Suppressor macrophage (primary cell): ENCODE data around the gene TMEM39B.
"Not testable (repeated sequence)": the region's sequence is repeated elsewhere in the genome, so short reads cannot be mapped to it uniquely, and the experiment has no call there.

ENCODE experiments used
- DNase-seq, 4 experiments: peaks; one replicate each; pipeline ENCODE4 v3.0.0-alpha.2; 2020 to 2022

TMEM39B gene

DNA sequence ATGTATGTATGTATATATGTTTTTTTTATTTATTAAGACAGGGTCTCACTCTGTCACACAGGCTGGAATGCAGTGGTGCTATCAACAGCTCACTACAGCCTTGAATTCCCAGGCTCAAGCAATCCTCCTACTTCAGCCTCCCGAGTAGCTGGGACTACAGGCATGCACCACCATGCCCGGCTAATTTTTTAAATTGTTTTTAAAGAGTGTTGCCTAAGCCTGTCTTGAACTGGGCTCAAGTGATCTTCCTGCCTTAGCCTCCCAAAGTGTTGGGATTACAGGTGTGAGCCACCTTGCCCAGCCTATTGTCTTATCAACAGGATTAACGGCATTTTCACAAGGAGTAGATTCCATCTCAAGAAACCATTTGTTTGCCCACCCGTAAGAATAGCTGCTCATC lies 40.7 kb downstream of the TMEM39B start:
- not testable (repeated sequence) for DNase-seq

DNA sequence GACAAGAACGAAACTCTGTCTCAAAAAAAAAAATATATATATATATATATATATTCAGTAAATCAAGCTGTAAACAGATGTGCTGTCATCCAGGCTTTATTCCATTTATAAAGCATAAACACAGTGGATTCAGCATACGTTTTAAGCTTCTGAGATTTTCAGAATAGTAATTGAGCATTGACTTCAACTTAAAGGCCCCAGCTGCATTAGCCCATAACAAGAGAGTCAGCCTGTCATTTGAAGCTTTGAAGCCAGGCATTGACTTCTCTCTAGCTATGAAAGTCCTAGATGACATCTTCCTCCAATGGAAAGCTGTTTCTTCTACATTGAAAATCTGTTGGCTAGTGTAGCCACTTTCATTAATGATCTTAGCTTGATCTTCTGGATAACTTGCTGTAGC lies 41.7 kb downstream of the TMEM39B start:
- no peak for DNase-seq

DNA sequence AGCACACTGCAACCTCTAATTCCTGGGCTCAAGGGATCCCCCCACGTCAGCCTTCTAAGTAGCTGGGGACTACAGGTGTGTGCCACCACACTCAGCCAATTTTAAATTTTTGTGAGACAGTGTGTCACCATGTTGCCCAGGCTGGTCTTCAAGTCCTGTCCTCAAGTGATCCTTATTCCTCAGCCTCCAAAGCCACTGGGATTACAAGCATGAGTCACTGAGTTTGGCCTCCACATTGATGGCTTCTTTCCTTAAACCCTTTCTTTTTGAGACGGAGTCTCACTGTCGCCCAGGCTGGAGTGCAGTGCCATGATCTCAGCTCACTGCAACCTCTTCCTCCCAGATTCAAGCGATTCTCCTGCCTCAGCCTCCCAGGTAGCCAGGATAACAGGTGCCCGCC lies 42.8 kb downstream of the TMEM39B start:
- DNase-seq = no peak

DNA sequence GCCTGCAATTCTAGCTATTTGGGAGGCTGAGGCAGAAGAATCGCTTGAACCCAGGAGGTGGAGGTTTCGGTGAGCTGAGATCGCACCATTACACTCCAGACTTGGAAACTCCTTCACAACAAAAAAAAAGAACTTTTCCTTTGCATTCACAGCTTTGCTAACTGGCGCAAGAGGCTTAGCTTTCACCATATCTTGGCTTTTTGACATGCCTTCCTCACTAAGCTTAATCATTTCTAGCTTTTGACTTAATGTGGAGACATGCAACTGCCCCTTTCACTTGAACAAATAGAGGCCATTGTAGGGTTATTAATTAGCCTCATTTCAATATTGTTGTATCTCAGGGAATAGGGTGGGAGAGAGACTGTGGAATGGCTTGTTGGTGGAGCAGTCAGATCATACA lies 43.8 kb downstream of the TMEM39B start:
- DNase-seq = no peak

DNA sequence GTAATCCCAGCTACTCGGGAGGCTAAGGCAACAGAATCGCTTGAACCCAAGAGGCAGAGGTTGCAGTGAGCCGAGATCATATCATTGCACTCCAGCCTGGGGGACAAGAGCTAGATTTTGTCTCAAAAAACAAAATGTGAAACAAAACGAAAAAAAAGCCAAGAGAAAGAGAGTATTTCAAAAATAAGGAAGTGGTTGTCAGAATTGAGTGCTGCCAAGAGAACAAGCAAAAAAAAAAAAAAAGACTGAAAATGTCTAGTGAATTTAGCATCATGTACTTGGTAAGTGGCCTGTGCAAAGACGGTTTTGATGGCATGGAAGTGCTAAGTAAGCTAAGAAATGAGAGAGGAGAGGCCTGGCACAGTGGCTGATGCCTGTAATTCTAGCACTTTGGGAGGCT lies 49.4 kb downstream of the TMEM39B start:
- DNase-seq = peak in 2 of 4 experiments; percentile 38 to 49

DNA sequence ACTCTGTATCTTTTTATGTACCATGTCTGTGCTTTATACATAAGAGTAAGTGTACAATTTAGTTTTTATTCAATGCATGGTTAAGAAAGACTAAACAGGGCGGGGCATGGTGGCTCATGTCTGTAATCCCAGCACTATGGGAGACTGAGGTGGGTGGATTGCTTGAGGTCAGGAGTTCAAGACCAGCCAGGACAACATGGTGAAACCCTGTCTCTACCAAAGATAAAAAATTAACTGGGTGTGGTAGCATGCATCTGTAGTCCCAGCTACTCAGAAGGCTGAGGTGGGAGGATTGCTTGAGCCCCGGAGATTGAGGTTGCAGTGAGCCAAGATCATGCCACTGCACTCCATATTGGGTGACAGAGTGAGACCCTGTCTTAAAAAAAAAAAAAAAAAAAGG lies 50.6 kb downstream of the TMEM39B start:
- not testable (repeated sequence) for DNase-seq

DNA sequence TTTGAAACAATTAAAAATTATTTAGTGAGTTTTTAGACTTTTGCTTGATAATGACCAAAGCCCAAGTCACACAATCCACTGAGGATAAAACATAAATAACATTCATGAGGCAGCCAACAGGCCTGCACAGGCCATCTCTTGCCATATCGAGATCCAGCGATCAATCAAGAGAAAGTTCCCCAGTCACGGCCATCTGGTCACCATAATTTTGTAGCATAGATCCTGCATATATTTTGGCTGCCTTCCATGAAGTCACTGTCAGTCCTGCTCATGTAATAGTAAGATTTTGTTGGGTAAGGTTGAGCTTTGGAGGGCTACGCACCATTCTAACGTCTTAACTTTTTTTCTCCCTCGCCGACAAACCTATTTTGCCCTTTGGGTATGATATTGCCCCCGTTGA lies 52.6 kb downstream of the TMEM39B start:
- no peak for DNase-seq

DNA sequence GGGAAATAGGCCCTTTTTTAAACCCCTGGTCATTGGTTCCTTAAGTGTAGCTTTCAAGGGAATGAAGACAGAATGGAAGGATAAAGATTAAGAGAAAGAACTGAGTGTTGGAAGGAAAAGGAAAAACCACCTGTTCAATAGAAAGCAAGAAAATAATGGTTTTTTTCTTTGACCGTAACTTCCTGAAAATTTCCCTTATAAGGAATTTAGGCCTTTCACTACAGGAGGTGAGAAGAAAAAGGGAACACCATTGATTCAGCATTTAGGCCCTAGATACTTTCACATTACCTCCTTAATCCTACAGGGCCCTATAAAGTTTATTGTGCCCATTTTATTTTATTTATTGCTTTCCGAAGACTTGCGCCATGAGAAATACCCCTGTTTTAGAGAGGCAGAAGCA lies 54.0 kb downstream of the TMEM39B start:
- DNase-seq = peak in 2 of 4 experiments; percentile 26 to 28

DNA sequence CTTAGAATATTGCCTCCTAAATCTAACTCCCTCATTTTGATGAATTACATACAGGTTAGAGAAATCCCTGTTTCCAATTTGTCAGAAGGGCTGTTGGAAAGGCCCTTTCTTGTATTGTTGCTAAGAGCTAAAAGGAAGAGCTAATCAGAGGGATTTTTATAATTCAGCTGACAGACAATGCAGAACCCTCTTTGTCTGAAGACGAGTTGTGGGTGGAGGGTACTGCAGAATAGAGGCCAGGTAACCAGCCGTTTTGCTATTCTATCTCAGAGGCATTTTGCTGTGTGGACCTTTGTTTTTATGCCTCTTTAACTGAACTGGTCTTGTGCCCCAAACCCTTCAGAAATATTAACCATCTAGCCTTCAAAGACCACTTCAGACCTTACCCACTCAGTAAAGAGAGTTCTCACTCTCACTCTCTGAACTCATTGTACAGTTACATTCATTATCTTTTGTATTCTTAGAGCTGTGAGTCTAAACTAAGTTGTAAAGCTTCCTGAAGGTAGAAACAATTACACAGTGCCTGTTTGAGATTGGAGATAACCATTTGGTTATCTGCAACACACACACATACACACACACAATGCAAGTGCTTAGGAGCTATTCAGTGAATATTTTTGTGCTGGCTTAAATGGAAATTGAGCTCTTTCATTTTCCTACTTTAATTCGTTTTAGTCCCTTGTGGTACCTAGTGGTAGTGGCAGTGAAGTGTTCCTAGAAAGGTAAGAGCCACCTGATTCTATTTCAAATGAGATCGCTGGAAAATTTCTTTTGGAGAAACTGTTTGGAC lies 54.9 kb downstream of the TMEM39B start:
- DNase-seq = no peak

DNA sequence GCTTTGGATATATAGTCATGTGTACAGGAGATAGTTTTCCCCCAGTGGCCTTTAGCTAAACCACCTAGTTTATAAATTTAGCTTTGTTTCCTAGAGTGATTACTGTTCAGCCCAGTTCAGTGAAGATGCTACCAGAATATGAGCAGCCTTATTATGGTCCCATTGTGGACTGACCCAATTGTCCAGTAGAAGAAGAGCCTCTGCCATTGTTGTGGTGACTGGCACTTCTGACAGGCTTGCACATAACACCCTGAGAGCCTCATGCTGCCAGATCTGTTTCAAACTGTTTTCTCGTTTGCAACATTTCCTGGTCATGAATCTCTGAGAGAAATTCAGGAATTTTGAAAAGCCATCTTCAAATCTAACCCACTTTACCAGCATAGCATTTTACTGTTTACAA lies 55.7 kb downstream of the TMEM39B start:
- no peak for DNase-seq

DNA sequence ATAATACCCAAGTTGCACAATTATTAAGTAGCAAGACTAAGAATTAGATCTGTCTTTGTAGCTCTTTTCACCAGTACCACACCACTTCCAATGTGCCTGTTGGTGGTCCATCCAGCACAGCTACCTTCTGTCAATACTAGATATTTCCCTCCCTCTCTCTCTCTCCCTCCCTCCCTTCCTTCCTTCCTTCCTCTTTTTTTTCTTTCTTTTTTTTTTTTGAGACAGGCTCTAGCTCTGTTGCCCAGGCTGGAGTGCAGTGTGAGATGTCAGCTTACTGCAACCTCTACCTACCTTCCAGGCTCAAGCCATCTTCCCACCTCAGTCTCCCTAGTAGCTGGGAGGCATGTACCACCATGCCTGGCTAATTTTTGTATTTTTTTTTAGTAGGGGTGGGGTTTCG lies 56.2 kb downstream of the TMEM39B start:
- no peak for DNase-seq

DNA sequence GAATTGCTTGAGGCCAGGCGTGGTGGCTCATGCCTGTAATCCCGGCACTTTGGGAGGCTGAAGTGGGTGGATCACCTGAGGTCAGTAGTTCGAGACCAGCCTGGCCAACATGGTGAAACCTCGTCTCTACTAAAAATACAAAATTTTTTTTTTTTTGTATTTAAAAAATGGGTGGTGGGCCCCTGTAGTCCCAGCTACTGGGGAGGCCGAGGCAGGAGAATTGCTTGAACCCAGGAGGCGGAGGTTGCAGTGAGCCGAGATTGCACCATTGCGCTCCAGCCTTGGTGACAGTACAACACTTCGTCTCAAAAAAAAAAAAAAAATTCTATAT lies 61.2 kb downstream of the TMEM39B start:
- DNase-seq = not testable (repeated sequence)

DNA sequence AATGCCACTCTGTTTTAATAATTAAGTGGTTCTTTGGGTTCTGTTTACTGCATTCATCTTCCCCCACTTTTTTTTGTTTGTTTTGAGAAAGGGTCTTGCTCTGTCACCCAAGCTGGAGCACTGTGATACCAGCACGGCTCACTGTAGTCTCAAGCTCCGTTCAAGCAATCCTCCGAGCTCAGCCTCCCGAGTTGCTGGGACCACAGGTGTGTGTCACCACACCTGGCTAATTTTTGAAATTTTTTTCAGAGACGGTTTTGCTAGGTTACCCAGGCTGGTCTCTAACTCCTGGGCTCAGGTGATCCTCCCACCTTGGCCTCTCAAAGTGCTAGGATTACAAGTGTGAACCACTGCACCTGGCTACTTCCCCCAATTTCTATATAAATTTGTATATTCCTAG lies 64.4 kb downstream of the TMEM39B start:
- DNase-seq = no peak

DNA sequence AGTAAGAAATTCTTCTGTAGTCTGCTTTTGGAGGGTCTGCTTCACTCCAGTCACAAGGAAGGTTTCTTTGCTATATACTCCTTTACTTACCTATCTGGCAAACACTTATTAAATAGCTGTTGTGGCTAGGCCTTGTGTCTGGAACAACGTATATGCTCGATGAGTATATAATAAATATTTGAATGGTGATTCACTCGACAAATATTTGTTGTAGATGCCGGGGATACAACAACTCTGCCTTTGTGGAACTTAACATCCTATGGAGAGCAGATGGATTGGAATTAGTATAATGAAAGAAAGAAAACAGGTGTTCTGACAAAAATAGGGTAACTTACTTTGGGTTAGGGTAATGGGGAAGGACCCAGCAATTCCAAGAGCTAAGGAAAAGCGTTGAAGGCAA lies 66.2 kb downstream of the TMEM39B start:
- no peak for DNase-seq

DNA sequence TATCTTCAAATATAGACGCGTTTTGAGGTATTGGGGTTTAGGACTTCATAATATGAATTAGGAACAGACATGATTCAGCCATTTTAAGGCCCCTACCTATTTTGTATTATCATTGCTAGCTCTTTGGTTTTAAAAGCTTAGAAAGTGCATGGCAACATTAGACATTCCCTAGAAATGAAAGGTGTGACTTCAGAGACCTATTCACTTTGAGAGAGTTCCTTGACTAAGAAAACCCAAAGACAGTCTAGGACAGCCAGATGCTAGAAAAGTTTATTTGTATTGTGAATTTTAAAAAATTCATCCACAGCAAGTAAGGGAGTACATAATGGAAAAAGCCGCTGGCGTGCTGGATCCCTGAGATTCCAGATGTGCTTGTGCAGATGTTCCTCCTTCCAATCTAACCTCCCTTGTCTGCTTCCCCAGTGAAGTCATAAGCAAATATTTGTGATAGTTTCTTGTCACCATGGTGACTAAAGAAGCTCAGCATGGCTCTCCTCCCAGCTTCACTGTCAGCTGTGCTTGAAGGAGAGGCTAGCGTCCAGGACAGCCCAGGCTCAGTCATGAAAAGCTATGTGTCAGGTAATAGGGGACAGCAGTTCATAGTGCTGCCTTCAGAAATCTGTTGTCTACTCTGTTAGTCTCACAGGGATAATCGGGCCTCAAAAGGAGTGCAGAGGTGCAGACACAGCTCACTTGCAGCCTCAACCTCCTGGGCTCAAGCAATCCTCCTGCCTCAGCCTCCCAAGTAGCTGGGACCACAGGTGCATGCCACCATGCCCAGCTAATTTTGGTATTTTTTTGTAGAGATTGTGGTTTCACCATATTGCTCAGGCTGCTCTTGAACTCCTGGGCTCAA lies 69.9 kb downstream of the TMEM39B start:
- peak in 3 of 4 experiments; percentile 5 to 17 (median 11) for DNase-seq

DNA sequence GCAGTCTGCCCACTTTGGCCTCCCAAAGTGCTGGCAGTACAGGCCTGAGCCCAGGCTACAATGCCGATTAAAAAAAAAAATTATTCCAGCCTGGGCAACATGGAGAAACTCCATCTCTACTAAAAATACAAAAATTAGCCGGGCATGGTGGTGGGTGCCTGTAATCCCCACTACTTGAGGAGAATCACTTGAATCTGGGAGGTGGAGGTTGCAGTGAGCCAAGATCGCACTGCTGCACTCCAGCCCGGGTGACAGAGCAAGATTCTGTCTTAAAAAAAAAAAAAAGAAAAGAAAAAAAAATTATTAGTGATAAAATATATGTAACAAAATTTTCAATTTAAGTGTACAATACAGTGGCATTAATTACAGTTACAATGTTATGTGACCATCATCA lies 70.6 kb downstream of the TMEM39B start:
- not testable (repeated sequence) for DNase-seq

DNA sequence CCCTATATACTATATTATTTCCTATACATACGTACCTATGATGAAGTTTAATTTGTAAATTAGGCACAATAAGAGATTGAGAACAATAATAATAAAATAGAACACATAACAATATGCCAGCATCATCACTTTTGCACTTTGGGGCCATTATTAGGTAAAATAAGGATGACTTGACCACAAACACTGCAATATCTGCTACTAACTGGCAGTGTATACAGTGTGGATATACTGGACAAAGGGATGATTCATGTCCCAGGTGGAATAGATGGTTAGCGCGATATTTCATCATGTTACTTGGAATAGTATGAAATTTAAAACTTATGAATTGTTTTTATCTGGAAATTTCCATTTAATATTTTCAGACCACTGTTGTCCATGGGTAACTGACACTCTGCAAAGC lies 71.3 kb downstream of the TMEM39B start:
- DNase-seq = no peak

DNA sequence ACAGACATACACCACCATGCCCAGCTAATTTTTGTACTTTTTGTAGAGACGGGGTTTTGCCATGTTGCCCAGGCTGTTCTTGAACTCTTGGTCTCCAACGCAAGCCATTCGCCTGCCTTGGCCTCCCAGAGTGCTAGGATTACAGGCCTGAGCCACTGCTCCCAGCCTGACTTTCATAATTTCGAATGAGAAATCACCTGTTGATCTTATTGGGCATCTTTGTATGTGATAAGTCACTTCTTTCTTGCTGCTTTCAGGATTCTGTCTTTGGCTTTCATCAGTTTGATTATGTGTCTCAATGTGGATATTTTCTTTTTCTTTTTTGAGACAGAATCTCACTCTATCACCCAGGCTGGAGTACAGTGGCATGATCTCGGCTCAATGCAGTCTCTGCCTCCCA lies 75.1 kb downstream of the TMEM39B start:
- DNase-seq = not testable (repeated sequence)

DNA sequence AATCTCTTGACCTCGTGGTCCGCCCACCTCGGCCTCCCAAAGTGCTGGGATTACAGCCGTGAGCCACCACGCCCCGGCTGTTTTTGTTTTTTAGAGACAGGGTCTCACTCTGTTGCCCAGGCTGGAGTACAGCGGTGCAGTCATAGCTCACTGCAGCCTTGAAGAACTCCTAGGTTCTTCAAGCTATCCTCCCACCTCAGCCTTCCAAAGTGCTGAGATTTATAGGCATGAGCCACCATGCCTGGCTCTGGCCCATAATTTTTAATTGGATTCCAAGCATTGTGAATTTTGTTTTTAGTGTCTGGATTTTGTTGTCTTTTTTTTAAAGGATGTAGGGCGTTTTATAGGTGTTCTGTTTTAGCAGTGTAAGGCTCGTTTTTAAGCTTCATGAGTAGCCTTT lies 78.1 kb downstream of the TMEM39B start:
- no peak for DNase-seq

DNA sequence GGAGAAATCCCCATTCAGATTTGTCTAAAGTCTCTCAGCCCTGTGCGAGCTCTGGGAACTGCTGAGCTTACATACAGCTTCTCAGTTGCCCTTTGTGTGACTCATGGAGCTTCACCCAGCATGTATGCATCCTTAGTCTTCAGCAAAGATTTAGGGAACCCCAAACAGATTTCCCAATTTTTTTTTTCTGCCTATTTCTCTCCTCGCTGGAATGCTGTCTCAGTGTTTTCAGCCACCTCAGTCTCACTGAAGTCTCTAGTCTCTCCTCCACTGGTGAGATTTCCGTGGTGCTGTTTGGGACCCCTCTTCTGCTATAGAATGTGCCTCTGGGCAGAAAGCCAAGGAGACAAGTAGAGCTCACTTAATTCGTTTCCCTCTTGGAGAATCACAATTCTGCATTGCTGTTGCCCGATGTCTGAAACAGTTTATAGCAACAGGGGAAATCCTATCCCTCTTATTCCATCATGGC lies 78.6 kb downstream of the TMEM39B start:
- peak; percentile 46 to 66 (median 54) for DNase-seq
